Measurements from ENCODE around the gene NAT8L.

- no peak for TF ChIP-seq EZH2 (IDR thresholded peaks at IDR 0.05; ENCODE audit: borderline replicate concordance, low read depth, low read length, severe bottlenecking)
- TF ChIP-seq, protein P1, sequence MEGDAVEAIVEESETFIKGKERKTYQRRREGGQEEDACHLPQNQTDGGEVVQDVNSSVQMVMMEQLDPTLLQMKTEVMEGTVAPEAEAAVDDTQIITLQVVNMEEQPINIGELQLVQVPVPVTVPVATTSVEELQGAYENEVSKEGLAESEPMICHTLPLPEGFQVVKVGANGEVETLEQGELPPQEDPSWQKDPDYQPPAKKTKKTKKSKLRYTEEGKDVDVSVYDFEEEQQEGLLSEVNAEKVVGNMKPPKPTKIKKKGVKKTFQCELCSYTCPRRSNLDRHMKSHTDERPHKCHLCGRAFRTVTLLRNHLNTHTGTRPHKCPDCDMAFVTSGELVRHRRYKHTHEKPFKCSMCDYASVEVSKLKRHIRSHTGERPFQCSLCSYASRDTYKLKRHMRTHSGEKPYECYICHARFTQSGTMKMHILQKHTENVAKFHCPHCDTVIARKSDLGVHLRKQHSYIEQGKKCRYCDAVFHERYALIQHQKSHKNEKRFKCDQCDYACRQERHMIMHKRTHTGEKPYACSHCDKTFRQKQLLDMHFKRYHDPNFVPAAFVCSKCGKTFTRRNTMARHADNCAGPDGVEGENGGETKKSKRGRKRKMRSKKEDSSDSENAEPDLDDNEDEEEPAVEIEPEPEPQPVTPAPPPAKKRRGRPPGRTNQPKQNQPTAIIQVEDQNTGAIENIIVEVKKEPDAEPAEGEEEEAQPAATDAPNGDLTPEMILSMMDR (IDR thresholded peaks at IDR 0.05; ENCODE audit: extremely low read depth in 1 of 2, insufficient read depth in 1 of 2, low read depth in 1 of 2, low read length in 2 of 2), result no peak
- TF ChIP-seq POLR2AphosphoS5 (IDR thresholded peaks at IDR 0.05; ENCODE audit: insufficient read depth, low read depth, low read length), result no peak
Observed at GRCh38 chr4:2062168-2062807, 3.2 kb downstream of the NAT8L start.

Data from endothelial cell of umbilical vein (primary cell).